H1 (cell line): ENCODE measurements around the gene DDX1. TPM values are rescaled to one million over a fixed set of nuclear protein-coding genes. Genes with fewer than 3 reads are reported as not detected.

ENCODE experiments used
- CTCF ChIA-PET: fragments of 300-600 bp; sonication (Branson Sonifier 250); formaldehyde crosslinking; loops from one replicate; lab custom pipeline; 2021; ENCODE audit not compliant: partially characterized antibody; lab: Charles Lee
- POLR2A ChIA-PET: fragments of 300-600 bp; sonication (Branson Sonifier 250); formaldehyde crosslinking; loops from one replicate; lab custom pipeline; 2021; ENCODE audit warnings: inconsistent platforms; ENCODE audit not compliant: partially characterized antibody; lab: Charles Lee
- DNase-seq, 2 experiments: peaks; one replicate each; pipeline versions ENCODE4 v3.0.0 to v3.0.0-alpha.2; 2010 to 2022; ENCODE audit warnings: low spot score in 2 of 2, low read depth in 1 of 2, mixed read lengths in 1 of 2
- FAIRE-seq: peaks from 2 replicates; lab custom pipeline; 2011; peaks lifted over from hg19 to GRCh38; lab: Jason Lieb, UNC
- H2AFZ ChIP-seq: 2 replicates; pipeline ENCODE4 v1.8.1; 2012; ENCODE audit warnings: low read length, inconsistent platforms
- H2AK5ac ChIP-seq: 2 replicates; pipeline ENCODE4 v1.6.1; 2013; ENCODE audit warnings: low read depth, low read length
- H2BK120ac ChIP-seq: replicated peaks from 2 replicates; pipeline ENCODE3; 2013; ENCODE audit warnings: low read depth, low read length, inconsistent platforms
- H2BK12ac ChIP-seq: 2 replicates; pipeline ENCODE4 v1.6.1; 2013; ENCODE audit warnings: low read depth, low read length
- H2BK15ac ChIP-seq: 2 replicates; pipeline ENCODE4 v1.6.1; 2013; ENCODE audit warnings: low read length
- H2BK20ac ChIP-seq: 2 replicates; pipeline ENCODE4 v1.6.1; 2013; ENCODE audit warnings: low read length
- H2BK5ac ChIP-seq: 2 replicates; pipeline ENCODE4 v1.6.1; 2013; ENCODE audit warnings: low read depth, low read length
- H3K14ac ChIP-seq: 2 replicates; pipeline ENCODE4 v1.6.1; 2013; ENCODE audit warnings: inconsistent platforms; ENCODE audit not compliant: insufficient read length
- H3K18ac ChIP-seq: 2 replicates; pipeline ENCODE4 v1.6.1; 2013; ENCODE audit warnings: low read length; ENCODE audit errors: extremely low read depth
- H3K23ac ChIP-seq: 2 replicates; pipeline ENCODE4 v1.6.1; 2013; ENCODE audit warnings: inconsistent platforms; ENCODE audit not compliant: insufficient read length
- H3K23me2 ChIP-seq: 2 replicates; pipeline ENCODE4 v1.6.1; 2013; ENCODE audit warnings: low read depth, low read length
- H3K27ac ChIP-seq: 2 replicates; pipeline ENCODE4 v1.6.1; 2011; ENCODE audit warnings: low read depth, low read length, inconsistent platforms
- H3K27me3 ChIP-seq, 4 experiments: replicated peaks in 1 of 4; 1 replicate in 1 of 4; 2 replicates in 3 of 4; pipeline versions ENCODE4 v1.6.1 to v1.8.1; 2011 to 2013; ENCODE audit warnings: low read length in 3 of 4, mild to moderate bottlenecking in 3 of 4, inconsistent platforms in 2 of 4, mixed read lengths in 2 of 4, moderate library complexity in 1 of 4; ENCODE audit not compliant: control insufficient read depth in 3 of 4, insufficient read depth in 3 of 4; ENCODE audit errors: extremely low read depth in 1 of 4
- H3K36me3 ChIP-seq, 4 experiments: 2 replicates each; pipeline versions ENCODE4 v1.6.1 to v1.8.1; 2011 to 2013; ENCODE audit warnings: mild to moderate bottlenecking in 4 of 4, low read length in 3 of 4, moderate library complexity in 2 of 4, control low read depth in 1 of 4, inconsistent platforms in 1 of 4; ENCODE audit not compliant: insufficient read depth in 4 of 4, control insufficient read depth in 2 of 4
- H3K4ac ChIP-seq: replicated peaks from 2 replicates; pipeline ENCODE3; 2013; ENCODE audit warnings: low read length, low read depth, mixed read lengths, inconsistent platforms; ENCODE audit not compliant: insufficient read length
- H3K4me1 ChIP-seq, 4 experiments: replicated peaks in 1 of 4; 1 replicate in 1 of 4; 2 replicates in 3 of 4; pipeline versions ENCODE4 v1.6.1 to v1.8.1; 2011 to 2013; ENCODE audit warnings: low read length in 3 of 4, inconsistent platforms in 2 of 4, mixed read lengths in 1 of 4; ENCODE audit not compliant: insufficient read depth in 4 of 4, control insufficient read depth in 3 of 4
- H3K4me2 ChIP-seq, 2 experiments: 2 replicates each; pipeline versions ENCODE4 v1.6.1 to v1.8.1; 2011 to 2013; ENCODE audit warnings: low read depth in 2 of 2, low read length in 2 of 2, control low read depth in 1 of 2, inconsistent platforms in 1 of 2, mild to moderate bottlenecking in 1 of 2; ENCODE audit not compliant: insufficient read depth in 1 of 2
- H3K4me3 ChIP-seq, 4 experiments: fragments of 200-600, 300-600 bp in 1 of 4; sonication (generic), shearing (Covaris generic), sonication (Bioruptor Twin) in 1 of 4; 2 replicates each; pipeline versions ENCODE4 v1.5.1 to v1.8.1; 2011 to 2016; ENCODE audit warnings: low read length in 4 of 4, low read depth in 3 of 4, control low read depth in 2 of 4, inconsistent platforms in 2 of 4, mild to moderate bottlenecking in 2 of 4, mixed read lengths in 1 of 4, moderate library complexity in 1 of 4; ENCODE audit not compliant: insufficient read depth in 2 of 4; ENCODE audit errors: extremely low read depth in 1 of 4
- H3K56ac ChIP-seq: replicated peaks from 2 replicates; pipeline ENCODE3; 2013; ENCODE audit warnings: low read depth, mild to moderate bottlenecking, mixed read lengths, low read length, inconsistent platforms; ENCODE audit not compliant: insufficient read length
- H3K79me1 ChIP-seq: 2 replicates; pipeline ENCODE4 v1.6.1; 2013; ENCODE audit warnings: low read depth, low read length, control low read depth
- H3K79me2 ChIP-seq, 2 experiments: 2 replicates each; pipeline versions ENCODE4 v1.6.1 to v1.8.1; 2012 to 2013; ENCODE audit warnings: low read length in 2 of 2, mild to moderate bottlenecking in 2 of 2, inconsistent platforms in 1 of 2; ENCODE audit not compliant: insufficient read depth in 2 of 2, control insufficient read depth in 1 of 2
- H3K9ac ChIP-seq, 4 experiments: replicated peaks in 1 of 4; 1 replicate in 1 of 4; 2 replicates in 3 of 4; pipeline versions ENCODE4 v1.6.1 to v1.8.1; 2011 to 2013; ENCODE audit warnings: low read depth in 3 of 4, low read length in 3 of 4, control low read depth in 2 of 4, mild to moderate bottlenecking in 2 of 4, moderate library complexity in 2 of 4, inconsistent platforms in 1 of 4; ENCODE audit errors: extremely low read depth in 1 of 4
- H3K9me3 ChIP-seq, 2 experiments: 2 replicates each; pipeline versions ENCODE4 v1.6.1 to v1.8.1; 2012 to 2013; ENCODE audit warnings: mild to moderate bottlenecking in 2 of 2, moderate library complexity in 2 of 2, control low read depth in 1 of 2, inconsistent platforms in 1 of 2, low read depth in 1 of 2, low read length in 1 of 2, mixed read lengths in 1 of 2; ENCODE audit not compliant: insufficient read depth in 2 of 2
- H4K20me1 ChIP-seq, 2 experiments: replicated peaks in 1 of 2; 2 replicates each; pipeline versions ENCODE3 to v1.8.1; 2011 to 2013; ENCODE audit warnings: inconsistent platforms in 2 of 2, low read length in 2 of 2, mild to moderate bottlenecking in 1 of 2; ENCODE audit not compliant: insufficient read depth in 2 of 2, control insufficient read depth in 1 of 2
- H4K5ac ChIP-seq: 2 replicates; pipeline ENCODE4 v1.6.1; 2013; ENCODE audit warnings: low read length, low read depth, mixed read lengths, inconsistent platforms; ENCODE audit not compliant: insufficient read length
- H4K8ac ChIP-seq: 2 replicates; pipeline ENCODE4 v1.8.0; 2013; ENCODE audit warnings: mild to moderate bottlenecking, moderate library complexity, low read length, inconsistent platforms; ENCODE audit not compliant: insufficient read depth; ENCODE audit errors: extremely low read depth
- H4K91ac ChIP-seq: replicated peaks from 2 replicates; pipeline ENCODE3; 2013; ENCODE audit warnings: low read length, mixed read lengths, inconsistent platforms; ENCODE audit not compliant: insufficient read length
- CHD2 ChIP-seq: IDR thresholded peaks from 2 replicates; pipeline ENCODE4 v1.6.1; 2012; ENCODE audit warnings: low read length, improper control_type of control experiment
- GABPA ChIP-seq: IDR thresholded peaks from 2 replicates; pipeline ENCODE4 v1.6.1; 2011; ENCODE audit warnings: mild to moderate bottlenecking, low read length, moderate library complexity, borderline replicate concordance; ENCODE audit not compliant: insufficient read depth
- SIRT6 ChIP-seq: IDR thresholded peaks from one replicate; pipeline ENCODE4 v1.7.1; 2012; ENCODE audit warnings: low read length, inconsistent platforms
- TEAD4 ChIP-seq: IDR thresholded peaks from 2 replicates; pipeline ENCODE4 v1.6.1; 2012; ENCODE audit warnings: low read depth, low read length, inconsistent platforms, mixed read lengths
- WGBS, 2 experiments: shearing (Covaris generic) in 1 of 2; methylation state at CpG; one replicate each; pipeline versions ENCODE4 v1.1.6 to v1.1.7; 2013 to 2015; ENCODE audit warnings: low lambda C conversion rate in 2 of 2, mixed read lengths in 2 of 2, inconsistent platforms in 1 of 2, low coverage in 1 of 2, missing lambda C conversion rate in 1 of 2; ENCODE audit not compliant: insufficient replicate concordance in 2 of 2, insufficient coverage in 1 of 2, insufficient read length in 1 of 2; ENCODE audit errors: extremely low coverage in 1 of 2, missing lambda C conversion rate in 1 of 2; 5-methylcytosine and 5-hydroxymethylcytosine counted together
- polyA plus RNA-seq, 7 experiments: library from polyadenylated mRNA; depleted of rRNA in 3 of 7; stranded (reverse) in 5 of 7; unstranded in 2 of 7; fragments of >200 nt in 5 of 7; fragments of 200-250 nt in 2 of 7; gene quantifications; 1 replicate in 5 of 7; 2 replicates in 1 of 7; 4 replicates in 1 of 7; pipeline versions ENCODE4 v1.2.1 to v1.2.3, GENCODE V29; 2011 to 2013; ENCODE audit warnings: missing spikeins in 2 of 7, mixed read lengths in 2 of 7
- total RNA-seq: library from RNA; stranded (reverse); fragmentation: NEBNext Ultra II Directional; extraction: Animal tissue kit (Norgen Biotek cat#: 25700); gene quantifications from 2 replicates; pipeline ENCODE4 v1.2.1, GENCODE V29; 2021

Gene DDX1
- total and polyA plus RNA-seq, 2 of the 8 experiments (the other 6 are each of a cell fraction or from before 2014, with no cell fraction given): 51.1 to 161 TPM

DNA sequence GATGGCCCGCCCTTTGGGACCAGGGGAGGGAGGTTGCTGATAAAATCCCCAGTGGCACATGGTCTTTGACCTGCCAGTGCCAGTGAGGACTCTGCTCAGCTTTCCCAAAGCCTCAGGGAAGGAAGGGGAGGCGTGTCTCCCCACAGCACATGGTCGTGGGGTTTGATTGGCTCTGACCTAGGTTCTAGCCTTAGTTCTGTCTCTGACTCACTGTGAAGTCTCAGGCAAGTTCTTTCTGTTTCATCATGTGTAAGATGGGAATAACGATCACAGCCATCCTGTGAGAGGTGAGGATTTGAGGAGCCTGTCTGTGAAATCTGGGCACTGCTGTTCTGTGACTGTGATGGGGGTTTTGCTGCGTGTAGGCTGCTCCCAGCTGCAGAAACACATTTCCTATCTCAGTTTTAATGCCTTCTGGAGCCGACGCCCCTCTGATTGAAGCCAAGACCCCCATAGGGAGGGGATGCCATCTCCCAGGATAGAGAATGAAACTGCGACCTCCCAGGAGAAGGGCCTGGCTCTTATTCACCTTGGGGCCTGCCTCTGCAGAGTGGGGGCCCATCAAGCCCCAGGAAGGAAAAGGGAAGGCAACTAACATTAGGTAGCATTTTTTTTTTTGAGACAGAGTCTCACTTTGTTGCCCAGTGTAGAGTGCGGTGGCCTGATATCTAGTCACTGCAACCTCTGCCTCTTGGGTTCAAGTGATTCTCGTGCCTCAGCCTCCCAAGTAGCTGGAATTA lies 84.0 kb downstream of the DDX1 start:
- Histone ChIP-seq H3K18ac (no peak overlapping the region), H3K23ac (no peak overlapping the region), H3K23me2 (no peaks in the 10 kb centered on the region; the same call in 1 of the 2 replicates), H3K79me2 (no peaks in the 10 kb centered on the region), H3K79me1 (no peaks in the 10 kb centered on the region), H4K5ac (no peak overlapping the region), H4K8ac (no peak overlapping the region), H2BK12ac (no peak overlapping the region), H4K91ac (no peak overlapping the region), H2BK120ac (no peak overlapping the region), H4K20me1 (no peaks in the 10 kb centered on the region), H2BK20ac (no peak overlapping the region), H2AK5ac (no peak overlapping the region), H3K4me2 (no peak overlapping the region), H3K27ac (no peak overlapping the region), H3K27me3 (no peaks in the 10 kb centered on the region), H3K4me3 (no peak overlapping the region), H3K14ac (no peak overlapping the region), H3K56ac (no peak overlapping the region), H2BK15ac (no peak overlapping the region), H2AFZ (peak overlapping the region; percentile 39; the same call in 1 of the 2 replicates), H2BK5ac (peak overlapping the region; percentile 9; the same call in 1 of the 2 replicates), H3K9me3 (peaks cover 7 to 13% of the 10 kb centered on the region in 2 experiments; a peak in 2 of 4 replicates), H3K36me3 (peaks cover 0 to 3% (median 0%) of the 10 kb centered on the region in 4 experiments; a peak in 1 of 8 replicates), H3K4ac (no peak overlapping the region), H3K4me1 (no peaks in the 10 kb centered on the region; a peak in 1 of 7 replicates), H3K9ac (no peak overlapping the region)
- ChIA-PET CTCF (interaction anchor here (0.9 to 1.7 kb wide), 6 partner anchors 10 to 39 kb away, joined by 3 to 6 read pairs (median 4); no protein-coding TSS in a partner anchor), POLR2A (no interaction called here)
- FAIRE-seq (no peak), DNase-seq (no peak)
- WGBS, 2 experiments: 90% methylated on average over 10 of the region's 10 CpGs; no CpG with 5 or more reads in 1 of the 2 experiments
- TF ChIP-seq TEAD4 (no peak), GABPA (no peak), CHD2 (no peak), SIRT6 (no peak)
